OCI-LY3 (cell line): ENCODE results near the gene PER3.

ENCODE experiments used
- EZH2phosphoT487 ChIP-seq: fragments of 200-600 bp; shearing (Covaris generic); IDR thresholded peaks from 2 replicates; pipeline ENCODE4 v1.6.1; 2018; ENCODE audit warnings: antibody characterized with exemption, mixed run types, low read depth
- TF ChIP-seq, protein P1 (sequence below): fragments of 200-600, 300-600 bp; sonication (generic); IDR thresholded peaks from 2 replicates; pipeline ENCODE4 v1.5.1; 2014; ENCODE audit warnings: antibody characterized with exemption, low read length, low read depth

DNA sequence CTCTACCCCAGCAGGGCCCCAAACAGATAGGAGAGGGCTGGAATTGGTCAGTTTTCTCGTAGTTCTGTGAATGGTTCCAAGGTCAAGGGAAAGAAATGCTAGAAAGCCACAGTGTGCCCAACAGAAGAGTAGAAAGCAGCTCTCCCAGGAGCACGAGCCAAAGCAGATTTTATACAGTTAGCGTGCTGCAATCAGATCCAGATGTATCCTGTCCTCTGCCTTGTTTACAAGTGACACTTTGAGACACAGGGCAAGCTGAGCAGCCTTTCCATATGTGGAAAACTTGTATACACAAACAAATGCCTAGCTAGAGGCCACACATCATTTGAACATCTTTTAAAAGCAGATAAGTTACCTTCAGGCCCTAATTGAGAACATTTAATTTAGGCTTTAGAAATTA, 6.5 kb upstream of the PER3 start:
- TF ChIP-seq, protein P1, sequence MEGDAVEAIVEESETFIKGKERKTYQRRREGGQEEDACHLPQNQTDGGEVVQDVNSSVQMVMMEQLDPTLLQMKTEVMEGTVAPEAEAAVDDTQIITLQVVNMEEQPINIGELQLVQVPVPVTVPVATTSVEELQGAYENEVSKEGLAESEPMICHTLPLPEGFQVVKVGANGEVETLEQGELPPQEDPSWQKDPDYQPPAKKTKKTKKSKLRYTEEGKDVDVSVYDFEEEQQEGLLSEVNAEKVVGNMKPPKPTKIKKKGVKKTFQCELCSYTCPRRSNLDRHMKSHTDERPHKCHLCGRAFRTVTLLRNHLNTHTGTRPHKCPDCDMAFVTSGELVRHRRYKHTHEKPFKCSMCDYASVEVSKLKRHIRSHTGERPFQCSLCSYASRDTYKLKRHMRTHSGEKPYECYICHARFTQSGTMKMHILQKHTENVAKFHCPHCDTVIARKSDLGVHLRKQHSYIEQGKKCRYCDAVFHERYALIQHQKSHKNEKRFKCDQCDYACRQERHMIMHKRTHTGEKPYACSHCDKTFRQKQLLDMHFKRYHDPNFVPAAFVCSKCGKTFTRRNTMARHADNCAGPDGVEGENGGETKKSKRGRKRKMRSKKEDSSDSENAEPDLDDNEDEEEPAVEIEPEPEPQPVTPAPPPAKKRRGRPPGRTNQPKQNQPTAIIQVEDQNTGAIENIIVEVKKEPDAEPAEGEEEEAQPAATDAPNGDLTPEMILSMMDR = no peak
- TF ChIP-seq EZH2phosphoT487 = no peak
